Endothelial cell (in vitro differentiated cells): ENCODE measurements around the gene FCHSD2. TPM values are rescaled to one million over a fixed set of nuclear protein-coding genes. Genes with fewer than 3 reads are reported as not detected.

Source experiments
- DNase-seq: peaks from one replicate; pipeline ENCODE4 v3.0.0; 2021; ENCODE audit warnings: low spot score
- H3K27ac Mint-ChIP-seq: one replicate; pipeline ENCODE4 v1.8.0; 2021; ENCODE audit warnings: mixed read lengths, inconsistent platforms; ENCODE audit not compliant: unreplicated experiment
- H3K27me3 Mint-ChIP-seq: one replicate; pipeline ENCODE4 v1.8.0; 2021; ENCODE audit warnings: mild to moderate bottlenecking, moderate library complexity, mixed read lengths, inconsistent platforms; ENCODE audit not compliant: unreplicated experiment
- H3K36me3 Mint-ChIP-seq: one replicate; pipeline ENCODE4 v1.8.0; 2021; ENCODE audit warnings: mild to moderate bottlenecking, low read depth, mixed read lengths, inconsistent platforms; ENCODE audit not compliant: unreplicated experiment
- H3K4me1 Mint-ChIP-seq: one replicate; pipeline ENCODE4 v1.8.0; 2021; ENCODE audit warnings: mild to moderate bottlenecking, mixed read lengths, inconsistent platforms; ENCODE audit not compliant: unreplicated experiment
- H3K4me3 Mint-ChIP-seq: one replicate; pipeline ENCODE4 v1.8.0; 2021; ENCODE audit warnings: mild to moderate bottlenecking, mixed read lengths, inconsistent platforms; ENCODE audit not compliant: unreplicated experiment
- H3K9me3 Mint-ChIP-seq: one replicate; pipeline ENCODE4 v1.8.0; 2021; ENCODE audit warnings: mixed read lengths, inconsistent platforms; ENCODE audit not compliant: unreplicated experiment
- CTCF ChIP-seq: fragments of 200-600 bp; sonication (generic); IDR thresholded peaks from one replicate; pipeline ENCODE4 v1.5.0; 2021; ENCODE audit warnings: antibody characterized with exemption; ENCODE audit not compliant: unreplicated experiment
- total RNA-seq: library from RNA; stranded (reverse); fragmentation: NEBNext Ultra II Directional; extraction: Animal tissue kit (Norgen Biotek cat#: 25700); gene quantifications from one replicate; pipeline ENCODE4 v1.2.1, GENCODE V29; 2021; ENCODE audit not compliant: unreplicated experiment

The FCHSD2 gene
- total RNA-seq, 1 donor from 2014 or later: 45.3 TPM

GRCh38 chr11:73172992-73173656 lies 31.0 kb upstream of the FCHSD2 start:
- Mint-ChIP-seq H3K36me3 (no peaks in the 10 kb centered on the region), H3K27me3 (peaks cover 9% of the 10 kb centered on the region), H3K4me1 (peaks cover 9% of the 10 kb centered on the region), H3K4me3 (no peak overlapping the region), H3K27ac (no peak overlapping the region), H3K9me3 (no peaks in the 10 kb centered on the region)
- DNase-seq: no peak
- no peak for TF ChIP-seq CTCF

DNA sequence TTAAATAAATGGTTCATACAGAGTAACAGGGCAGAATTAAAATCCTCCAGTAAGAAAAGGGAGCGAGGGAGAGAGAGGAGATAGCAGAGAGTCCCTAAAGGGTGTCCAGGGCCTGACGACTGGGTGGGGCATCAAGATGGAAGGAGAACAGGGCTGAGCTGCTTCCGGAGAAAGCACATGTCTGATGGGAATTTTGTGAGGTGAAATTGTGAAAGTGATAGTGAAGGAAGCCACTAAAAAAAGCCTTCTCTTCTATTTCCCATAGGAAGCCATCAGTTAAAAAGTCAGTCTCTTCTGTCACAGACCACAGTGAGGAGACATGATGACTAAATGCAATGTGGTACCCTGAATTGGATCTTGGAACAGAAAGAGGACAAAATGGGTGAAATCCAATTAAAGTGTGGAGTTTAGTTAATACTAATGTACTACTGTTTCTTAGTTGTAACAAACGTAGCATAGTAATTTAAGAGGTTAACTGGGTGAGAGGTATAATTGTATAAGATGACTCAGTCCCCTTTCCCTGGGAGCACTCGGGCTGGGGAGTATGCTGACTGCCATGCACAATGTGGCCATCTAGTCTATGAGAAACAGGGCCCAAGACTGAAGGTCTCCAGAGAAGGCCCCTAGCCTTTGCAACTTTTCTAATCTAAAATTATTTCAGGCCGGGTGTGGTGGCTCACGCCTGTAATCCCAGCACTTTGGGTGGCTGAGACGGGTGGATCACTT lies 29.5 kb upstream of the FCHSD2 start:
- no peak overlapping the region for H3K4me3 Mint-ChIP-seq
- peaks cover 16% of the 10 kb centered on the region for H3K4me1 Mint-ChIP-seq
- H3K27me3 Mint-ChIP-seq: peaks cover 7% of the 10 kb centered on the region
- H3K9me3 Mint-ChIP-seq: no peaks in the 10 kb centered on the region
- H3K27ac Mint-ChIP-seq: no peak overlapping the region
- DNase-seq: no peak
- H3K36me3 Mint-ChIP-seq: no peaks in the 10 kb centered on the region
- no peak for TF ChIP-seq CTCF

- H3K4me1 Mint-ChIP-seq: peaks cover 17% of the 10 kb centered on the region
- no peaks in the 10 kb centered on the region for H3K36me3 Mint-ChIP-seq
- peaks cover 7% of the 10 kb centered on the region for H3K27me3 Mint-ChIP-seq
- DNase-seq: no peak
- no peak for TF ChIP-seq CTCF
- H3K9me3 Mint-ChIP-seq: no peaks in the 10 kb centered on the region
- no peak overlapping the region for H3K27ac Mint-ChIP-seq
- no peak overlapping the region for H3K4me3 Mint-ChIP-seq
Measured at GRCh38 chr11:73170140-73170539, 28.0 kb upstream of the FCHSD2 start.

- peak overlapping the region; percentile 46 for H3K27ac Mint-ChIP-seq
- H3K4me3 Mint-ChIP-seq: no peak overlapping the region
- H3K9me3 Mint-ChIP-seq: no peaks in the 10 kb centered on the region
- TF ChIP-seq CTCF: no peak
- DNase-seq: no peak
- peaks cover 24% of the 10 kb centered on the region for H3K4me1 Mint-ChIP-seq
- peaks cover 5% of the 10 kb centered on the region for H3K27me3 Mint-ChIP-seq
- H3K36me3 Mint-ChIP-seq: no peaks in the 10 kb centered on the region
Measured at GRCh38 chr11:73168925-73169579, 26.9 kb upstream of the FCHSD2 start.
